Lung (tissue), 12 donors: ENCODE results near the gene PCDHGA12. TPM values are rescaled to one million over a fixed set of nuclear protein-coding genes. Genes with fewer than 3 reads are reported as not detected.
"Not testable (repeated sequence)": the region's sequence is repeated elsewhere in the genome, so short reads cannot be mapped to it uniquely, and the experiment has no call there.

Experiments used
- ATAC-seq: fragments of 200-7000 bp; cut with Tn5 transposase; one replicate; pipeline ENCODE4 v1.9.1; 2020; ENCODE audit warnings: moderate number of reproducible peaks; ENCODE audit not compliant: insufficient read depth, low FRiP score
- DNase-seq, 3 donors: peaks; one replicate each; pipeline ENCODE4 v3.0.0-alpha.2; 2013 to 2017
- H3K27ac ChIP-seq, 2 donors: one replicate each; pipeline ENCODE4 v1.5.1; 2013; ENCODE audit warnings: mild to moderate bottlenecking in 2 of 2, moderate library complexity in 2 of 2, control low read depth in 1 of 2, inconsistent platforms in 1 of 2, low read depth in 1 of 2, low read length in 1 of 2
- H3K27me3 ChIP-seq, 3 donors: one replicate each; pipeline ENCODE4 v1.5.1; 2013; ENCODE audit warnings: low read length in 2 of 3; ENCODE audit not compliant: control insufficient read depth in 3 of 3, insufficient read depth in 3 of 3
- H3K36me3 ChIP-seq, 4 donors: one replicate each; pipeline ENCODE4 v1.5.1; 2013; ENCODE audit warnings: low read length in 4 of 4, mild to moderate bottlenecking in 1 of 4, moderate library complexity in 1 of 4; ENCODE audit not compliant: control insufficient read depth in 4 of 4, insufficient read depth in 4 of 4
- H3K4me1 ChIP-seq, 5 donors: one replicate each; pipeline ENCODE4 v1.5.1; 2013; ENCODE audit warnings: low read length in 5 of 5, mild to moderate bottlenecking in 2 of 5, moderate library complexity in 1 of 5; ENCODE audit not compliant: control insufficient read depth in 5 of 5, insufficient read depth in 5 of 5
- H3K4me3 ChIP-seq: one replicate; pipeline ENCODE4 v1.5.1; 2013; ENCODE audit warnings: mild to moderate bottlenecking, control low read depth, moderate library complexity
- H3K9ac ChIP-seq, 2 donors: one replicate each; pipeline ENCODE4 v1.5.1; 2013; ENCODE audit warnings: low read length in 2 of 2, control low read depth in 1 of 2; ENCODE audit not compliant: insufficient read depth in 1 of 2
- H3K9me3 ChIP-seq, 4 donors: one replicate each; pipeline ENCODE4 v1.5.1; 2013; ENCODE audit warnings: low read length in 3 of 4, mild to moderate bottlenecking in 1 of 4, moderate library complexity in 1 of 4; ENCODE audit not compliant: control insufficient read depth in 4 of 4, insufficient read depth in 3 of 4
- CTCF ChIP-seq: IDR thresholded peaks from 2 replicates; pipeline ENCODE4 v1.5.1; 2012; ENCODE audit warnings: mild to moderate bottlenecking; ENCODE audit errors: control extremely low read depth, extremely low read depth
- WGBS, 2 donors: extraction: QIAGEN DNeasy Blood & Tissue Kit; methylation state at CpG; one replicate each; pipeline ENCODE4 v1.1.7; 2013; 5-methylcytosine and 5-hydroxymethylcytosine counted together
- polyA plus RNA-seq, 2 donors: library from polyadenylated mRNA; stranded (reverse); fragments of 200-250 nt; gene quantifications; one replicate each; pipeline ENCODE4 v1.2.1, GENCODE V29; 2013
- total RNA-seq, 2 donors: library from RNA; depleted of rRNA in 1 of 2; stranded (reverse); fragments of >200 nt in 1 of 2; gene quantifications; one replicate each; pipeline ENCODE4 v1.2.1, GENCODE V29; 2014 to 2021
- donor health status: control.
- donor health status: control.
- donor health status: Bipolar disorder and iron deficiency.
- donor health status: healthy.
- donor health status: DM: yes; HTN: yes; CAD: no.

Gene PCDHGA12
- total and polyA plus RNA-seq, 4 donors, result 1.2 to 7.9 (median 3.6) TPM

GRCh38 chr5:141397756-141398551 is 32.4 kb upstream of the PCDHGA12 start, which contains the start of gene PCDHGB5:
TSS of gene PCDHGB5 (plus strand) at chr5:141397947. CDS start at chr5:141398128, 181 bp downstream.
- not testable (repeated sequence) for H3K4me3 ChIP-seq, H3K4me1 ChIP-seq, H3K27me3 ChIP-seq, H3K27ac ChIP-seq, H3K36me3 ChIP-seq, H3K9ac ChIP-seq
- peak; percentile 22 for TF ChIP-seq CTCF
- H3K9me3 ChIP-seq, result peaks cover 3 to 38% (median 22%) of the 10 kb centered on the region in 4 donors
- ATAC-seq, result peak; percentile 62
- DNase-seq, result peak in 2 of 3 donors; percentile 31 to 44
- WGBS, 2 donors, result 5% methylated on average over 20 to 24 of the region's 43 CpGs

DNA sequence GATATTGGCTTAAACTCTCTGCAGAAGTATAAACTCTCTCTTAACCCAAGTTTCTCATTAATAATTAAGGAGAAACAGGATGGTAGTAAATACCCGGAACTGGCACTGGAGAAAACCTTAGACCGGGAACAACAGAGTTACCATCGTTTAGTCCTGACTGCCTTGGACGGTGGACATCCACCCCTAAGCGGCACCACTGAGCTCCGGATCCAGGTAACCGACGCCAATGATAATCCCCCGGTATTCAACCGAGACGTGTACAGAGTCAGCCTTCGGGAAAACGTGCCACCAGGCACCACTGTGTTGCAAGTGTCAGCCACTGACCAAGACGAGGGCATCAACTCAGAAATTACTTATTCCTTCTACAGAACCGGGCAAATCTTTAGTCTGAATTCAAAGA is 31.7 kb upstream of the PCDHGA12 start:
- DNase-seq, result no peak
- H3K9me3 ChIP-seq, result peaks cover 3 to 40% (median 24%) of the 10 kb centered on the region in 4 donors
- ATAC-seq, result no peak
- H3K27me3 ChIP-seq, result no peaks in the 10 kb centered on the region
- H3K36me3 ChIP-seq, result peaks cover 0 to 5% (median 0%) of the 10 kb centered on the region in 4 donors
- no peak overlapping the region for H3K9ac ChIP-seq
- peaks cover 0 to 3% (median 0%) of the 10 kb centered on the region in 5 donors for H3K4me1 ChIP-seq
- TF ChIP-seq CTCF, result no peak
- no peak overlapping the region for H3K4me3 ChIP-seq
- no peak overlapping the region for H3K27ac ChIP-seq
- WGBS, 2 donors, result 23 to 30% methylated on average over 15 of the region's 15 CpGs

DNA sequence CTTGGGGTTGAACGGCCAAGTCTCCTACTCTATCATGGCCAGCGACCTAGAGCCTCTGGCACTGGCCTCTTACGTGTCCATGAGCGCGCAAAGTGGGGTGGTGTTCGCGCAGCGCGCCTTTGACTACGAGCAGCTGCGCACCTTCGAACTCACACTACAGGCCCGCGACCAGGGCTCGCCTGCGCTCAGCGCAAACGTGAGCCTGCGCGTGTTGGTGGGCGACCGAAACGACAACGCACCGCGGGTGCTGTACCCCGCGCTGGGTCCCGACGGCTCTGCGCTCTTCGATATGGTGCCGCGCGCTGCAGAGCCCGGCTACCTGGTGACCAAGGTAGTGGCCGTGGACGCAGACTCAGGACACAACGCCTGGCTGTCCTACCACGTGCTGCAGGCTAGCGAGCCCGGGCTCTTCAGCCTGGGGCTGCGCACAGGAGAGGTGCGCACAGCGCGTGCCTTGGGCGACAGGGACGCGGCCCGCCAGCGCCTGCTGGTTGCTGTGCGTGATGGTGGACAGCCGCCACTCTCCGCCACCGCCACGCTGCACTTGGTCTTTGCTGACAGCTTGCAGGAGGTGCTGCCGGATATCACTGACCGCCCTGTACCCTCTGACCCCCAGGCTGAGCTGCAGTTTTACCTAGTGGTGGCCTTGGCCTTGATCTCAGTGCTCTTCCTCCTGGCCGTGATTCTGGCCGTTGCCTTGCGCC is 30.6 kb upstream of the PCDHGA12 start:
- H3K4me3 ChIP-seq, result no peak overlapping the region
- DNase-seq (no peak), ATAC-seq (no peak)
- H3K36me3 ChIP-seq, result peaks cover 0 to 3% (median 0%) of the 10 kb centered on the region in 4 donors
- H3K27ac ChIP-seq, result no peak overlapping the region
- peaks cover 3 to 40% (median 24%) of the 10 kb centered on the region in 4 donors for H3K9me3 ChIP-seq
- H3K27me3 ChIP-seq, result no peaks in the 10 kb centered on the region
- H3K4me1 ChIP-seq, result peaks cover 0 to 3% (median 0%) of the 10 kb centered on the region in 5 donors
- 24 to 25% methylated on average over 61 of the region's 61 CpGs for WGBS, 2 donors
- no peak for TF ChIP-seq CTCF
- H3K9ac ChIP-seq, result no peak overlapping the region
